Measurements from ENCODE around the gene FAM53A.

The FAM53A gene

DNA sequence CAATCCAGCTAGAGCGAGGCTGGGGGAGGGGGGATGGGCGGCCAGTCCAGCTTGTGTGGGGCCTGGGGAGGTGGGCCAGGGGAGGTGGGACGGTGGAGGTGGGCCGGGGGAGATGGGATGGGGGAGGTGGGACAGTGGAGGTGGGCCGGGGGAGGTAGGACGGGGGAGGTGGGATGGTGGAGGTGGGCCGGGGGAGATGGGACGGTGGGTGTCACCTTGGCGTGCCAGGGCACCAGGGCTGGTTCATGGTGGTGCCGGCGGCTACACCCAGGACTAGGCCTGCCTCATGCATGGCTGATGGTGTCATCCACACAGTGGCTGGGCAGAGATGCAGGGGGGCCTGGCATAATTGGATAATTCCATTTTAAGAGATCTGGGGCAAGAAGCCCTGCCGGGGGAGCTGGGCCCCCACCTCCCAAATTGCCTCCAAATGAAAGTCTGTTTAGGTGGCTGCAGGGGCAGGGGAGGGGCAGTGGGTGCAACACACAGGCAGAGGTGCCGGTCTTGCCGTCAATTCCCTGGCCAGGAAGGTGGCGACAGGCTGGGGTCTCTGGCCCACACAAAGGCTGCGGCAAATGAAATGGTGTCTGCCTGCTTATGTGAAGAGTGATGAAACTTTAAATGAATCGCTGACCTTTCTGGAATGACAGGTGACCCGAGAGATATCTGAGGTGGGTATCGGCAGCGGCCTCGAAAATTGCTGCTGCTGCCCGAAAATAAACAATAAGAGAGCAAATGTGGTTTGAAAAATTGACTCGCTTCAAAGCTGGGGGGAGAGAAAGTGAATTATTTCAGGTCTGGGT is 82.1 kb downstream of the FAM53A start:
- no peak for DNase-seq

DNA sequence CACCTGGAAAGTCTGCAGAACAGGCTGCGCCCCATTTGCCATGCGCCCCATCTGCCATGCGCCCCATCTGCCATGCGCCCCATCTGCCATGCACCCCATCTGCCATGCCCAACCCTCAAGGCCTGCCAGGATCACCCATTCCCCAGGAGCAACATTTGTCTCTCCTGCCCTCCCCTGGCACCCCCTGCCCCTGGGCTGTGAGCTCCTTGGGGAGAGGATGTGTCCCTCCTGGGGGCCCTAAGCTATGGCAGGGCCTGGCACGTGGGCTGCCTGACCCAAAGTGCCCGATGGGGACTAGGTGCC is 82.6 kb downstream of the FAM53A start:
- DNase-seq, result no peak

DNA sequence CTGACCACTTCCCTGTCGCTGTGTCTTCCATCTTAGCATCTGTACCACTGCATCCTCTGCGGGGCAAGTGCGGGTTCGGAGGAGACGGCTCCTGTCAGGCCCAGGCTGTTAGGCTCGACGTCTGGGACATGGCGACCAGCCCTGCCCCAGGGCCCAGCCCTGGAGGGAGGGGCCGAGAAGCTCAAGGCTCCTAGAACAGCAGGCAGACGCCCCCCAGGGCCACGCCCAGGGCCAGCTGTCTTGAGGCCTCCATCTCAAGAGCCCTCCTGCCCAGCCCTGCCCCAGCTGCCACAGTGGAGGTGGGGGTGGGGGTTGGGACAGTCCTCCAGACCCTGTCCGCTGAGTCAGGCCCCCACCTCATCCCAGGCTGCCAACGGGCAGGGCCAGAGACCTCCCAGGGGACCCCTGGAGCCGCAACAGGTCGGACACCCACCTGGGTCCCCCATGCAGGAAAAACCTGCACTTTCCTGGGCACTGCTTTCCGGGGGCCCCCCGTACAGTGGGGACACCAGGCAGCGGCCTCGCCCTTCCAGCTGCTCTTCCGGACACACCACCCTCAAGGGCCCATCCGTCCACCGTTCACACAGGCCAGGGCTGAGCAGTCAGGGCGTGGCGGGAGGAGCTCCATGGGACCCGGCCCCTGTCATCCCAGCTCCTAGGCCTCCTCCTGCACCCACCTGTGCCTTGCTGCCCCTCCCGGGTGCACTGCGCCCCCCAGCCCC is 83.1 kb downstream of the FAM53A start:
- DNase-seq, result no peak

DNA sequence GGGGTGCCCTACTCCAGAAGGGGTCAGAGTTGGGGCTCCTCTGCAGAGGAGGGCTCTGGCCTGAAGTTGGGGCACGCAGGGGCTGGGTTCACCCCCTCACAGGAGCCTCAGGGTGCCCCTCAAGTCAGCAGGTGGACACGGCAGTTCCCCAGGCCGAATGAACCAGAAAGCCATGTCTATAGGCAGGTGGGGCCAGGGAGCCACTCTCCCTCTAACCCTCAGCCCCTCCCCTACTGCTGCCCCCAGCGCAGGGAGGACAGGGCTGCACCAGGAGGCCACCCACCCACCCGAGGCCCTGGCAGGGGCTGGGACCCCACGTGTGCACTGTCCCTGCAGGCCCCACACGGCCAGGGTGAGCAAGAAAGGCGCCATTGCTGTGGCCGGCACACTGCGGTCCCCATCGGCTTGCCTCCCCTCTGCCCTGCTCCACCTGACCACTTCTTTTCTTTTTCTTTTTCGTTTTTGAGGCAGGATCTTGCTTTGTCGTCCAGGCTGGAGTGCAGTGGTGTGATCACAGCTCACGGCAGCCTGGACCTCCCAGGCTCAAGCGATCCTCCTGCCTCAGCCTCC is 83.8 kb downstream of the FAM53A start:
- no peak for DNase-seq

DNA sequence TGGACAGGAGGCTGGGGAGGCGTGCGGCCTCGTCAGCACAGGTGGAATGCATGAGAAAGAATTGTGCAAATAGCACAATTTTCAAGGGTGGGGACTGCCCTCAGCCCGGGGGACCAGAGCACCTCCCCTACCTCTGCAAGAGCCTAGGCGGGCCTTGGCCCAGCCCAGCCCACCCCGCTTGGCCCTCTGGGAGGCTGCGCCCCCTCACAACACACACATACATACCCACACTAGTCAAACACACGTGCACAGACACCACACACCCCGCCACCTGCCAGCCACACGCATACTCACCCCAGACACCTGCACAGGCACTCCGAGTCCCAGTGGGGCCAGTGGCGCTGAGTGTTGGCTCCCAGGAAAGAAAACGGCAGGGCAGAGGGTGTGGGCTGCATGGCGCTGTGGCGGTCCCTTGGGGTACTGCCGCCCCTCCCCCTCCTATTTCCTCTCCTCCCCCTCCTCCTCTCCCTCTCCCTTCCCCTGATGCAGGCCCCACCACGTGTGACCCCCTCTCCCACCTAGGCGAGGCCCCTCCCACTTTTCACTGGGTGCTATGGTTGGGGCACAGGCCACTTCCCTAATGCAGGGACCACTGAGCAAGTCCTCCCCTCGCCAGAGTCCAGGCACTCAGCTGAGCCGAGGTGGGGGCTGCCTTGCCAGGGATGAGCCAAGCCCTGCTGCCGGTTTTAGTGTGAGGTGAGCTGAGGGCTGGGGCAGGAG is 84.5 kb downstream of the FAM53A start:
- no peak for DNase-seq

DNA sequence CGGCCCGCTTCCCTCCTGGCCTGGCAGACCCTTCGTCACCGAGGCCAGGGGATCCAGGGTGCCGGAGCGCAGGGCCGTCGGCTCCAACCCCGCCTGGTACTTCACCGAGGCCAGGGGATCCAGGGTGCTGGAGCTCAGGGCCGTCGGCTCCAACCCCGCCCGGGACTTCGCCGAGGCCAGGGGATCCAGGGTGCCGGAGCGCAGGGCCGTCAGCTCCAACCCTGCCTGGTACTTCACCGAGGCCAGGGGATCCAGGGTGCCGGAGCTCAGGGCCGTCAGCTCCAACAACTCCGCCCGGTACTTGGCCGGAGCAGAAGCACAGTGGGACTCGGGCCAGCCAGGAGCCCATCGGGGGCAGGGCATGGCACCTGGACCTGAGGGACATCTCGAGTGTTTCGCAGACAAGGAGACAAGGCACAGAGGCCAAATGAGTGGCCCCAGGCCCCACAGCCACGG is 85.1 kb downstream of the FAM53A start:
- DNase-seq, result no peak

DNA sequence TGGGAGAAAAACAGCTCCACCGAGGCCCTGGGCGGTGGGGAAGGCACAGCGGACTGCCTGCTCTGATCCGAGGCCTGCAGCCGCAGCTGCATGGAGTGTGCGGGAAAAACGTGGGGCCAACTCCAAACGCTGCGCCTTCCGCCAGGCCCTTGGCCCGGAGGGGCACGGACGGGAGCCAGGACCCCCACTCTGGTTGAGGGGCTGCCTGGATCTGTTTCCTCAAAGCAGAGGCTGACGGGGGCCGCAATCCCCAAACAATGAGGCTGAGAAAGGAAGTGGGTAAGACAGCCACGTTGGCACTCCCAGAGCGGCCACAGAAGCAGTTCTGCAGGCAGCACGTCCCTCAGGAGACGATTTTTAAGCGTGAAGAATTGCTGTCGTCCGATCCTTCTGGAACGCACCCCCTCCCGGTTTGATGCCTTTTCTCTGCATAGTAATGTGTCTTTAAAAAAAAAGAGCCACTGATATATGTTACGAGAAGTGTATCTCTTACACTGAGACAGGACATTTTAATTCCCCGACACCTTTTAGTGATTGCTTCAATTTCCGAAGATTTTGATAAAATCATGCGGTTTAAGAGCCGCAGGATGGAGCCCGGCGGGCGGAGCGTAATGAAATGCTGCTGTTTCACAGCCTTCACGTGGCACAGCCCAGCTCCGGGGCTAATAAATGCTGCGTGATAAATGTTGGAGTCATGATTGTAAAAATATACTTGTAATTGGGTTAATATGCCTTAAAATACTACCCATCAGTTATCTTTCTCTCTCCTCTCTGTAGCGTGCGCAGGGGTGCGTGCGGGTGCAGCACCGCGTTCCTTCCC is 85.7 kb downstream of the FAM53A start:
- no peak for DNase-seq

DNA sequence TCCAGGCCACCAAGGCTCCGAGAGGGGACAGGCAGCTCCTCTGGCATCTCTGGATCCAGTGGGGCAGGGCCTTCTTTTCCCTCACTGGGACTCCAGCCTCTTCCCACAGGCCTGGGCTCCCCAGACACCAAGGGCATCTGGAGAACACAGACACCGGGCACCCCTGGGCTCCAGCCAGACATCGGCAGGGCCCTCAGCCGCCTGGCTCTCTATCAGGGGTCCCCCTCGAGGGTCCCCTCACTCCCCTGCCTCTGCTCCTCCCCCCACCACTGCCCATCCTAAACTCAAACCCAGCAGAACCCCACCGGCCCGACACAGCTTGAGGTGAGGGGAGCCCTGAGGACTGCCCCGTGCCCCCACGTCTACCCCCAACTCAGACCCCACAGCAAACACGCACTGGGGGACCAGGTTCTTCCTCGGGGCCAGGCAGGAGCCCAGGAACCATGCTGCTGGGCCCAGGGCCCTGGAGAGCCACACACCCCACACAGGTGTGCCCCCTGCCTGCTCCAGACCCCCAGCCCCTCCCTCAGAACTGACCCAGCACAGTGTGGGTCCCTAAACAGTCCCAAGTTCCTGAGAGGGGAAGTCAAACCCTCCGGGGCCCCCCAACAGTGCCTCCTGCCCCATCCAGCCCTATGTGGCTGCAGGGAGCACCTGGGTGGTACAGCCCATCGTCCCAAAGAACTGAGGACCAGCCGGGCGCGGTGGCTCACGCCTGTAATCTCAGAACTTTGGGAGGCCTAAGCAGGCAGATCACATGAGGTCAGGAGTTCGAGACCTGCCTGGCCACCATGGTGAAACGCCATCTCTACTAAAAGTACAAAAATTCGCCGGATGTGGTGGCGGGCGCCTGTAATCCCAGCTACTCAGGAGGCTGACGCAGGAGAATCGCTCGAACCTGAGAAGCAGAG is 86.8 kb downstream of the FAM53A start:
- DNase-seq, result no peak

DNA sequence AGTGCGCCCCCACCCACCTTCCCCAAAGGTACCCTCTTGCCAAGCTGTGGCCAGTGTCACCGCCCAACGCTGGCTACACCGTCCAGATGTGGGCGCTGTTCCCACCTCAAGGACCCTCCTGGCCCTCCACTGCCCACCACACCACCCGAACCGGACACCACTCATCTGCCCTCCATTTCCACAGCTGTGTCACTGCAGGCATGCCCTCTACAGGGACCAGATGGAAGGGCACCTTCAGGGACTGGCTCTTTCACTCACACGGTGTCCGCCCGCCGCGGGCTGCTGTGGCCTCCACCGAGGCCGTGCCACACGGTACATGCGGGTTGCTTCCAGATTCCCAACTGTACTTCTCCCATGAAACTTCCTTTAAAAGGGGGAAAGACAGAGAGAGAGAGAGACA is 87.7 kb downstream of the FAM53A start:
- no peak for DNase-seq

DNA sequence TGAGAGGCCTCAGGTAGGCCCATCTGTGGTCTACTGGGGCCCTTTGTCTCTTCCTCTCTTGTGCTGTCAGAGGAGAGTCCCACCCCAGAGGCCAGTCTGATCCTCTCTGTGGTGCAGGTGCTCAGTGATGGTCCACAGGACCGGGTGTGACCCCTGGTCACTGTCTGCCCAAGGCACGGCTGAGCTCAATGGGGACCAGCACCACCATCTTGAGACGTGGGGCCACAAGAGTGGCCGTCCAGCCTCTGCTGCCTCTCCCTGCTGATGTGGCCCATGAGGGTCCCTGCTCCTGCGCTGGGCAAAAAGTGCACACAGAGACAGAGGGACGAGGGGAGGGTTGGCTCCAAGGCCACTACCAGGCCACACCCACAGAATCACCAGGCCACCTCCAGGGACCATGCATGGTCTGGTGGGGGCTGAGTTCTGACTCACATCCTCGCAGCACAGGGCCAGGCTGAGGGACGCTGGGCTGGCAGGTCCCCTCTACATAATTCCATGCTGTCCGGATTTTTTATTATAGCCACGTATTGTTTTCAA is 88.3 kb downstream of the FAM53A start:
- no peak for DNase-seq

DNA sequence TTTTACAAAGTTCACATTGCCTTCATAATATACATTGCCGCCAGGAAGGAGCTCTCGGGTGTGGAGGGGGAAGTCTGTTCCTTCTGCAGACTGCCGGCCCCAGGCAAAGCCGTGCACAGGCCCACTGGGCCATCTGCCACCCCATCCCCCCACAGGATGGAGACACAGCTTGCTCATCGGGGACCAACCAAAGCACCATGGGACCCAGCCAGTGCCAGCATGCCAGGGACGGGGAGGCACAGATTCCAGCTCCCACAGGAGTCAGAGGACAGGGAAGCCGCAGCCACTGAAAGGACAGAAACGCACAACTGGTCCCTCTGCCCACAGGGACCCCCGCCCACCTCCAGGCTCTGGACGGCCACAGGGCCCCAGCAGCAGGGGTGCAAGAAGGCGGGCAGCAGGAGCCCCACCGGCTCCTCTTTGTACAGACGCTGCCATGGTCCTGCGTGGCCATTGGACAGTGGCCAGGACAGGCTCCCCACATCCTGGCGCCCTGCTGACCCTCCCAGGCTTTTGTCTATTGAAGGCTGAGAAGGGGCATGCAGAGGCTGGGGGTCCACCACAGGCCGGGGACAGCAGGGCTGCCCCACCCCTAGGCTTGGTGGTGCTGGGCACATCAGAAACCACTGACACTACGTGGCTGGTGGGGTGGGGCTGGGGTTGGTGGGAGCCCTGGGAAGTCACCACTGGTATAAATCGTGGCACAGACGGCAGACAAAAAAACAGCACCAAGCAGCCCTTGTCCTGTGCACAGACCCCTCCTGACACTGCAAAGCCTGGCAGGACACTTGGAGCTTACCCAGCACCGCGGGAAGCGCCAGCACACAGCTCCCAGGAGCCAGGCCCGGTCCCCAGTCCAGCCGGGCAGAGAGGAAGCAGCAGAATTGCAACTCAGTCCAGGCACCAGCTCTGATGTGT is 89.0 kb downstream of the FAM53A start:
- no peak for DNase-seq

DNA sequence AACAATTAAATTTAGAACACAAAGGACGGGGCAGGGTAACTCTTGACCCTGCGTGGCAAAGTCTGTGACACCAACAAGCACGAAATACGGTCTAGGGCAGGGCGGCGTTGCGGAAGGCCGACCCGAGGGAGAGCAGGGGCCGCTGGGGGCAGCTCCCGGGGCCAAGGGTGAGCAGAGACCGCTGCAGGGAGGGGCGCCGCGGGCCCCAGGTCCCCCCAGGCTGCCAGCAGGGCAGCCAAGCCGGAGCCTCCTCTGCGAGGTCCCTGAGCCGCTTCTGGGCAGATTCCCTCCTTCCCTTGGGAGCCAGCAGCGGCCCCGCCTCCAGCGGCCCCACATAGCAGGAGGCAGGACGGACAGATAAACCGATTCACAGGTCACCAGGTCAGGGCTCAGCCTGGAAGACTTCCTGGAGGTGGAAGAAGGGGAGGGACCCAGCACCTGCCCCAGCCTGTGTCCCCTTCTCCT is 90.2 kb downstream of the FAM53A start:
- no peak for DNase-seq

DNA sequence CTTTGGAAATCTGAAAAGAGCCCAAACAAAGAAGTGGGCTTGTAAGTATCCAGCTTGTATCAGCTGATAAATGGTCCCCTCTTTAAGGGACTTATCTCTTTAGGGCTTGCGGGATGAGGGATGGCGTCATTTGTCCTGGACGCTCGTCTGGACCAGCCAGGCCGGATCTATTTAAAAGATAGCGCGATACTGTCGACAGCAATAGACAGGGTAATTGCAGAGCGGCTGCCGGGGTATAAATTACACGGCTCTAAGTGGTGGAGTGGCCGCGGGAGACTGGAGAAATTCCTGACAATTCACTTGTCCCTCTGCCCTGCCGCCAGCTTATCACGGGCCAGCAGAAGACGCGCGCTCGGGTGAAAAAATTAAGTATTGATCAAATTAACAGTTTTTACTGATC is 90.7 kb downstream of the FAM53A start:
- DNase-seq, result no peak

DNA sequence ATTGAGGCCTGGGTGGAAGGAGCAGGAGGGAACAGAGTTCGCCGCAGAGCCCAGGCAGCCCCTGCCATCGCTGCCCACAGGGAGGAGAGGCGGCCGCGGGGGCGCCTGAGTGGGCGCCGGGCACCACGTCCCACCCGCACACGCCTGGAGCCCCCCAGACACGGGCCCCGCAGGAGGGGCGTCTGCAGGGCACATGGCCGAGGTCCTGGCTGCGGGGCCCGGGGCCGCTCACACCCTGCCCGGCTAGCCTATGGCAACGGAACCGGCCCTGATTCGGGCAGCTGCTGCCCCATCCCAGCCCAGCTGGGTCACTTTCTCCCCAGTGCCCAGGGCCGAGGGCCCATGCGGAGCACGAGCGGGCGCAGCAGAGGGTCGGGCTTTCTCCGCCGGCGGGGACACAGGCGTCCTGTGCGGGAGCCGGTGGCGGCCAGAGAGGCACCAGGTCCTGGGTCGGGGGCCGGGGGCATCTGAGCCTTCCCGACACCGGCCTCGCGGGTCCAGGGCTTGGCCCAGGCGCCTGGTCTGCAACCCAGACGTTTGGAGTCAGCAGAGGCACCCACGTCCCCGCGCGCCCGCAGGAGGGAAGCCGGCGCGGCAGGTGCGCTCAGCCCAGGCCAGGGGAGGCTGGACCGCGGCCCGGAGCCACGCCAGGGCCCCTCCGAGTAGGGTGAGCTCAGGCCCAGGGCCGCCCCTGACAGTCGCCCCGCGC is 91.2 kb downstream of the FAM53A start:
- no peak for DNase-seq

DNA sequence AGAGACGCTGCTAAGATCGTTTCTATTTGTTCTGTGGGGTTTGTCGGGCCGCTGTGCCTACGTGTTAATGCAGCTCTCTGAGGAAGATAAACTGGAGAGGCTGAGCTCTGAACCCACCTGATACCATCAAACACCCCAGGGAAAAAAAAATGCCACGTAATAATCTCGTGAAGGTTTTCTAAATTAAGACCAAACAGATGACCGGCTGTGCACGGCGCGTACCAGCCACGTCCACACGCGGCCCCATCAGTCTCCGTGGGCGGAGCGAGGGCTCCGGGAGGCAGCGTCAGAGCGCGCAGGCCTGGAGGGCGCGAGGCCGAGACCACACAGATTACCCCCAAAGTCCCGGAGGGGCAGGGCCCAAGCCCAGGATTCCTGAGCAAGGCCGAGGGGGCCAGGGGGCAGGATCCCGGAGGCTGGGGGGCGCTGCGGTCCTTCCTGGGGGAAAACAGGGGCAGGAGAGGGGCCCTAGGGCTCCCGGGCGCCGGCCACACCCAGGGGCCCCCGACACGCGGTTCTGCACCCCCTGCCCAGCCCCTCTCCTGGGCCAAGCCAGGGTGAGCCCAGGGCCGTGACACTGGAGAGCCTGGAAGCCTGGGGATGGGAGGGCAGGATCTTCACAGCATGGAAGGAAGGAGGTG is 91.9 kb downstream of the FAM53A start:
- DNase-seq, result no peak

DNA sequence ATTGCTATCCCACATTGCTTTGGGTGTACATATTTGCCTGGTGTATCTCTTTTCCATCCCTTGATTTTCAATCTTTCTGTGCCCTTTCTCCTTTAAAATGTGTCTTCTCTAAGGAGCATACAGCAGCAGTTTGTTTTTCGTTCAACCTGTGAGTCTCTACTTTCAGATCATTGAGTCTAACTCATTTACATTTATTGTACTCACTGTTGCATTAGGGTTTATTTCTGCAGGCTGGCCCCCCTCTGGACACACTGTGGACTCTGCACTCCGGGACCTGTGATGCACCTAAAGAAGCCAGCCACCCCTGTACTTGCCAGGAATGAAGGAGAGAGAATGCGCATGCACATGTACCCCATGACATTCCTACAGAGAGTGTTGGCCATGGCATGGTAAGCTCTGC is 93.0 kb downstream of the FAM53A start:
- DNase-seq, result no peak

DNA sequence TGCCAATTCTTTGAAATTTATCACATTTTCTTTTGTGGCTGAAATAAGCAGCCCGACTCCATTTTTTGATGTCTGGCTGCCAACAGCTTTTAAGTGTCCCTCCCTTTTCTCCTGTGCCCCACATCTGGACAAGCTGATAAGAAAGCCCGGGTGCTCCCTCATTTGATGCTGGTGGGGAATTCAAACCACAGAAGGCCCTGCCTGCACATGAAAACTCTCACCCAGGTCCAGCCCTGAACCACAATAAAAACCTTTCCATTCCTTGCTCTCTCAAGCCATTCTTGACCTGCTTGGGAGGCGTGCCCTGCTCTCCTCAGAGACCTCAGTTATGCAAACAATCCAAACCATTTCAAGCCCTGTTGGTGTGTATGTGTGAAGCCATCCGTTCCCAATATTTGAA is 93.9 kb downstream of the FAM53A start:
- no peak for DNase-seq
